PC-3 (cell line): Measurements from ENCODE around the gene SMIM26. TPM values are rescaled to one million over a fixed set of nuclear protein-coding genes. Genes with fewer than 3 reads are reported as not detected.
A peak's percentile ranks its signal among the peaks of the same experiment; 100 is the strongest.

Experiments used
- ATAC-seq: fragments of 200-7000 bp; cut with Tn5 transposase; 2 replicates; pipeline ENCODE4 v1.9.1; 2020; ENCODE audit warnings: mild to moderate bottlenecking, moderate library complexity
- BruUV-seq: library from RNA; stranded (reverse); fragments of 400-500 nt; replicated peaks from 2 replicates; lab custom pipeline; 2021; lab: Mats Ljungman, UMichigan
- CTCF ChIA-PET: fragments of 300-600 bp; sonication (Branson Sonifier 250); formaldehyde crosslinking; loops from one replicate; lab custom pipeline; 2022; ENCODE audit warnings: antibody characterized with exemption; lab: Charles Lee
- POLR2A ChIA-PET: fragments of 300-600 bp; sonication (Branson Sonifier 250); formaldehyde crosslinking; loops from one replicate; lab custom pipeline; 2022; ENCODE audit warnings: antibody characterized with exemption; ENCODE audit not compliant: unreplicated experiment; lab: Charles Lee
- DNase-seq: peaks from one replicate; pipeline ENCODE4 v3.0.0-alpha.2; 2015
- H2AFZ ChIP-seq: fragments of 300-600 bp; sonication (generic); 2 replicates; pipeline ENCODE4 v1.6.0; 2016; ENCODE audit warnings: antibody characterized with exemption, low read length
- H3F3A ChIP-seq: fragments of 300-600 bp; sonication (generic); one replicate; pipeline ENCODE4 v1.6.0; 2017; ENCODE audit warnings: antibody characterized with exemption, low read length, control low read depth, mild to moderate bottlenecking; ENCODE audit not compliant: unreplicated experiment
- H3K27ac ChIP-seq: fragments of 300-600 bp; sonication (generic); 2 replicates; pipeline ENCODE4 v1.5.1; 2016; ENCODE audit warnings: mild to moderate bottlenecking, low read length
- H3K27me3 ChIP-seq: fragments of 300-600 bp; sonication (generic); 2 replicates; pipeline ENCODE4 v1.6.1; 2016; ENCODE audit warnings: low read length, mixed read lengths
- H3K36me3 ChIP-seq: fragments of 300-600 bp; sonication (generic); 2 replicates; pipeline ENCODE4 v1.6.1; 2016; ENCODE audit warnings: low read depth, mixed run types, low read length, mixed read lengths
- H3K4me1 ChIP-seq: fragments of 300-600 bp; sonication (generic); 2 replicates; pipeline ENCODE4 v1.5.1; 2016; ENCODE audit warnings: low read length; ENCODE audit not compliant: insufficient read depth
- H3K4me2 ChIP-seq: fragments of 300-600 bp; sonication (generic); 2 replicates; pipeline ENCODE4 v1.6.0; 2016; ENCODE audit warnings: low read length
- H3K4me3 ChIP-seq: fragments of 300-600 bp; sonication (generic); 2 replicates; pipeline ENCODE4 v1.5.1; 2016; ENCODE audit warnings: mild to moderate bottlenecking, low read length, mixed read lengths
- H3K79me2 ChIP-seq: fragments of 300-600 bp; sonication (generic); 2 replicates; pipeline ENCODE4 v1.6.1; 2017; ENCODE audit warnings: low read length, mixed read lengths
- H3K9ac ChIP-seq: fragments of 300-600 bp; sonication (generic); 2 replicates; pipeline ENCODE4 v1.6.0; 2016; ENCODE audit warnings: mild to moderate bottlenecking, low read length
- H3K9me2 ChIP-seq: fragments of 300-600 bp; sonication (generic); replicated peaks from 2 replicates; pipeline ENCODE4 v1.6.1; 2016; ENCODE audit warnings: mixed run types, low read length, mixed read lengths
- H3K9me3 ChIP-seq: fragments of 300-600 bp; sonication (generic); 2 replicates; pipeline ENCODE4 v1.6.1; 2016; ENCODE audit warnings: low read length, mixed read lengths
- H4K20me1 ChIP-seq: fragments of 300-600 bp; sonication (generic); 2 replicates; pipeline ENCODE4 v1.6.1; 2016; ENCODE audit warnings: low read length, mixed read lengths
- CTCF ChIP-seq: fragments of 300-600 bp; sonication (generic); conservative IDR thresholded peaks from 2 replicates; pipeline ENCODE4 v1.5.1; 2017; ENCODE audit warnings: antibody characterized with exemption, low read depth, mild to moderate bottlenecking, low read length
- EZH2 ChIP-seq: fragments of 300-600 bp; sonication (generic); IDR thresholded peaks from one replicate; pipeline ENCODE4 v1.6.1; 2017; ENCODE audit warnings: antibody characterized with exemption, mild to moderate bottlenecking, low read length; ENCODE audit not compliant: unreplicated experiment
- EZH2phosphoT487 ChIP-seq: fragments of 300-600 bp; sonication (generic); IDR thresholded peaks from 2 replicates; pipeline ENCODE4 v1.6.1; 2018; ENCODE audit warnings: mild to moderate bottlenecking, antibody characterized with exemption, low read length, borderline replicate concordance
- intact Hi-C: fragments of 100-400 bp; cut with micrococcal nuclease; formaldehyde crosslinking; loops from 2 replicates; pipeline ENCODE4 v1.9.0; 2023
- total RNA-seq: library from RNA; depleted of rRNA; stranded (reverse); fragments of >200 nt; gene quantifications from 2 replicates; pipeline ENCODE4 v1.2.3, GENCODE V29; 2014

SMIM26 gene
- total RNA-seq, 1 experiment from 2014 or later = 83.6 TPM

GRCh38 chr20:18609741-18610140 lies 42.5 kb downstream of the SMIM26 start:
- no peak for TF ChIP-seq EZH2phosphoT487
- TF ChIP-seq CTCF = no peak
- TF ChIP-seq EZH2 = no peak
- POLR2A ChIA-PET = no interaction called here
- no peak for ATAC-seq

GRCh38 chr20:18611492-18611891 lies 44.3 kb downstream of the SMIM26 start:
- DNase-seq (no peak), ATAC-seq (no peak)
- no peak overlapping the region for H2AFZ ChIP-seq
- H4K20me1 ChIP-seq = no peaks in the 10 kb centered on the region
- H3K9me2 ChIP-seq = no peaks in the 10 kb centered on the region
- BruUV-seq = no TSS peak
- no peaks in the 10 kb centered on the region for H3K27me3 ChIP-seq
- no peak overlapping the region for H3K27ac ChIP-seq
- no peaks in the 10 kb centered on the region for H3K9me3 ChIP-seq
- CTCF ChIA-PET = no interaction called here
- no peak overlapping the region for H3K4me2 ChIP-seq
- POLR2A ChIA-PET = no interaction called here
- TF ChIP-seq EZH2phosphoT487 = no peak
- TF ChIP-seq CTCF = no peak
- no peak for TF ChIP-seq EZH2
- no peak overlapping the region for H3K9ac ChIP-seq
- intact Hi-C loops = no loop called here
- H3K4me3 ChIP-seq = no peak overlapping the region
- H3K36me3 ChIP-seq = peaks cover 3% of the 10 kb centered on the region; the same call in 1 of the 2 replicates
- H3F3A ChIP-seq = no peaks in the 10 kb centered on the region
- H3K79me2 ChIP-seq = no peaks in the 10 kb centered on the region
- peaks cover 8% of the 10 kb centered on the region for H3K4me1 ChIP-seq

More at GRCh38 chr20:18609741-18610140, 42.5 kb downstream of the SMIM26 start:
- no peak for DNase-seq
- Histone ChIP-seq H3K79me2 (no peaks in the 10 kb centered on the region), H3K4me2 (no peak overlapping the region), H3K27me3 (no peaks in the 10 kb centered on the region), H2AFZ (no peak overlapping the region), H3F3A (no peaks in the 10 kb centered on the region), H3K27ac (no peak overlapping the region), H4K20me1 (no peaks in the 10 kb centered on the region), H3K9ac (no peak overlapping the region), H3K9me2 (no peaks in the 10 kb centered on the region), H3K4me3 (no peak overlapping the region), H3K4me1 (peaks cover 8% of the 10 kb centered on the region), H3K9me3 (no peaks in the 10 kb centered on the region), H3K36me3 (peaks cover 3% of the 10 kb centered on the region; the same call in 1 of the 2 replicates)
- CTCF ChIA-PET = interaction anchor here (0.6 kb wide), 1 partner anchor 180 kb away, joined by 5 read pairs; no protein-coding TSS in a partner anchor
- intact Hi-C loops = no loop called here
- BruUV-seq = no TSS peak

DNA sequence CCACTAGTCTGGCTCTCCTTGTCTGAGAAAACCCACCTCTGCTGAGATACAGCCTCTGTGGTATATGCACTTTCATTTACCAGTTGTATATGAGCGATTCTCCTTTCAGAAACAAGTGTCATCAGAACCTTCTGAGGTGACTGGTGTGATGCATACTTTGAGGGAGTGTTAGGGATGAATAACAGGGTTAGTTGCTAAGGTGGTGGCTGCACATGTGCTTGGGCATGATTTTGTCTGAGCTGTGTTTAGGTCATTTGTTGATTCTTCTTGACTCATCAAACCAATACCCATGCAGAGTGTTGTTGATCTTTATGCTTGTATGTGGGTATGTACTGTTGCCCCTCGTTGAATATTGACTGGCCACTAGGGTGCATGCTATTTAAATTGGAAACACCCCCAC lies 46.3 kb downstream of the SMIM26 start:
- Histone ChIP-seq H4K20me1 (no peaks in the 10 kb centered on the region), H3K9ac (no peak overlapping the region), H2AFZ (no peak overlapping the region), H3K9me3 (no peaks in the 10 kb centered on the region), H3F3A (no peaks in the 10 kb centered on the region), H3K79me2 (no peaks in the 10 kb centered on the region), H3K27ac (peak overlapping the region; percentile 37), H3K4me1 (peaks cover 8% of the 10 kb centered on the region), H3K36me3 (peaks cover 6% of the 10 kb centered on the region; the same call in 1 of the 2 replicates), H3K9me2 (no peaks in the 10 kb centered on the region), H3K4me3 (no peak overlapping the region), H3K27me3 (no peaks in the 10 kb centered on the region), H3K4me2 (peak overlapping the region; percentile 30; the same call in 1 of the 2 replicates)
- ChIA-PET POLR2A (no interaction called here), CTCF (no interaction called here)
- DNase-seq (peak; percentile 80), ATAC-seq (peak; percentile 91)
- BruUV-seq = no TSS peak
- intact Hi-C loops = no loop called here
- TF ChIP-seq EZH2phosphoT487 (no peak), CTCF (peak; percentile 46; the same call in 1 of the 2 replicates)
